ENCODE results near the gene LTA4H.

LTA4H gene

GRCh38 chr12:95953000-95953399 is 82.4 kb downstream of the LTA4H start:
- DNase-seq, result no peak

GRCh38 chr12:95951515-95951914 is 83.9 kb downstream of the LTA4H start:
- DNase-seq, result no peak
